Progenitor cell of endocrine pancreas (in vitro differentiated cells): ENCODE data around the gene IGFBP3. TPM values are rescaled to one million over a fixed set of nuclear protein-coding genes. Genes with fewer than 3 reads are reported as not detected.

Experiments used
- DNase-seq: peaks from one replicate; pipeline ENCODE4 v3.0.0; 2021; ENCODE audit warnings: low spot score; ENCODE audit not compliant: unreplicated experiment
- H3K27ac Mint-ChIP-seq: 2 replicates; pipeline ENCODE4 v1.8.0; 2021; ENCODE audit warnings: mild to moderate bottlenecking, moderate library complexity, mixed read lengths
- H3K27me3 Mint-ChIP-seq: 2 replicates; pipeline ENCODE4 v1.8.0; 2021; ENCODE audit warnings: mixed read lengths
- H3K36me3 Mint-ChIP-seq: 2 replicates; pipeline ENCODE4 v1.8.0; 2022; ENCODE audit warnings: mixed read lengths; ENCODE audit not compliant: insufficient read depth
- H3K4me1 Mint-ChIP-seq: 2 replicates; pipeline ENCODE4 v1.8.0; 2021; ENCODE audit warnings: low read depth, mixed read lengths
- H3K4me3 Mint-ChIP-seq: 2 replicates; pipeline ENCODE4 v1.8.0; 2021; ENCODE audit warnings: low read depth, mild to moderate bottlenecking, moderate library complexity, mixed read lengths
- H3K9me3 Mint-ChIP-seq: 2 replicates; pipeline ENCODE4 v1.8.0; 2021; ENCODE audit warnings: low read depth, mixed read lengths
- total RNA-seq: library from RNA; stranded (reverse); gene quantifications from 2 replicates; pipeline ENCODE4 v1.2.1, GENCODE V29; 2021
- TF ChIP-seq, protein P1 (sequence below): fragments of 200-600 bp; sonication (generic); IDR thresholded peaks from one replicate; pipeline ENCODE4 v1.5.0; 2021; ENCODE audit warnings: antibody characterized with exemption, mild to moderate bottlenecking; ENCODE audit not compliant: unreplicated experiment

IGFBP3 gene
- total RNA-seq, 1 donor from 2014 or later: 8.6 TPM

DNA sequence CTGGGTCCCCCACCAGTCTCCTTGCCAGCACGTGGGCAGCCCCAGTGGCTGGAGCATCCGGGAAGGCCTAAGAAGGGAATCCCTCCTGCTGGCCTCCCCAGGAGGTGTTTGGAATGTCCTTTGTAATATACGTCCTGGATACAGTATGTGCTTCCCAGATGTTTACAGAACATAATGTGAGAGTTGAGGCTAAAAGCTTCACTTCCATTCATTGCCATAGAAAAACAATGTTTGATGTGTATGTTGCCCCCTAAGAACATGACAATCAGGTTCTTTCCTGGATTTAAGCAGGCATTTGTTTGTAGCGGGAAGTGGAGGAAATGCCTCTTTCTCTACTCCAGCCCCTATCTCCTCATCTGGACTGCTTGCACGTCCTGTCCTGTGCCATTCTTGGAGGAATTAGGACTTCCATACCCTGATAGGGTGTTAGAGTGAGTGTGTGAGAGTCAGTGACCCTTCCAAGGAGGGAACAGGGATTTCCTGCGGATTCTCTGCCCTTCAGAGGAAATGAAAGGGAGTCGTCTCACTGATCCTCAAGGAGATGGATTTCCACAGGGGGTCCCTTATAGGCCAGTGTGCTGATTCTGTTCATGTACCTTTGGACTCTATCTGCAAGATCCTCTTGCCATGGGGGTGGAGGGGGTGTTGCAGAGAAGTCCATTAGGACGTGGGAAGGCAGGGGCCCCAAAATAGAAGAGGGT lies 31.6 kb downstream of the IGFBP3 start:
- TF ChIP-seq, protein P1, sequence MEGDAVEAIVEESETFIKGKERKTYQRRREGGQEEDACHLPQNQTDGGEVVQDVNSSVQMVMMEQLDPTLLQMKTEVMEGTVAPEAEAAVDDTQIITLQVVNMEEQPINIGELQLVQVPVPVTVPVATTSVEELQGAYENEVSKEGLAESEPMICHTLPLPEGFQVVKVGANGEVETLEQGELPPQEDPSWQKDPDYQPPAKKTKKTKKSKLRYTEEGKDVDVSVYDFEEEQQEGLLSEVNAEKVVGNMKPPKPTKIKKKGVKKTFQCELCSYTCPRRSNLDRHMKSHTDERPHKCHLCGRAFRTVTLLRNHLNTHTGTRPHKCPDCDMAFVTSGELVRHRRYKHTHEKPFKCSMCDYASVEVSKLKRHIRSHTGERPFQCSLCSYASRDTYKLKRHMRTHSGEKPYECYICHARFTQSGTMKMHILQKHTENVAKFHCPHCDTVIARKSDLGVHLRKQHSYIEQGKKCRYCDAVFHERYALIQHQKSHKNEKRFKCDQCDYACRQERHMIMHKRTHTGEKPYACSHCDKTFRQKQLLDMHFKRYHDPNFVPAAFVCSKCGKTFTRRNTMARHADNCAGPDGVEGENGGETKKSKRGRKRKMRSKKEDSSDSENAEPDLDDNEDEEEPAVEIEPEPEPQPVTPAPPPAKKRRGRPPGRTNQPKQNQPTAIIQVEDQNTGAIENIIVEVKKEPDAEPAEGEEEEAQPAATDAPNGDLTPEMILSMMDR: no peak
- peaks cover 22% of the 10 kb centered on the region for H3K4me1 Mint-ChIP-seq
- H3K27ac Mint-ChIP-seq: no peak overlapping the region
- no peak for DNase-seq
- no peaks in the 10 kb centered on the region for H3K36me3 Mint-ChIP-seq
- no peaks in the 10 kb centered on the region for H3K9me3 Mint-ChIP-seq
- H3K27me3 Mint-ChIP-seq: peaks cover 58% of the 10 kb centered on the region
- peak overlapping the region; percentile 3 for H3K4me3 Mint-ChIP-seq

DNA sequence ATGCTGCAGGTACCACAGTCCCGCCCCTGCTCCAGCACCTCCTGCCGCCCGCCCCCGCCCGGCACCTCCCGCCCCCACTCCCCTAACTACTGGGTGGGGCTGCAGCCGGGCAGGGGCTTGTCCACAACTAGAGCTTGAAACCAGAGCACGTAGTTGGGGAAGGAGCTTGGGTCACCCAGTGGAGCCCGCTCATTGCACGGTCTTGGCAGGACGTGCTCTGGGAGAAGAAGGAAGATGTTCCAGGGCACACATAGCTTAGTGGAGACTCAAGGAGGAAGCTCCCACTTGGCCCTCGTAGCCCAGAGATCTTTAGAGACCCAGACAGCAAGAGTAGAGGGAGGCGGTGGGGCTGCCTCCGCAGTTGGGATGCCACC lies 32.1 kb downstream of the IGFBP3 start:
- Mint-ChIP-seq H3K4me1 (peaks cover 22% of the 10 kb centered on the region), H3K4me3 (peak overlapping the region; percentile 42), H3K27ac (no peak overlapping the region), H3K27me3 (peaks cover 55% of the 10 kb centered on the region), H3K36me3 (no peaks in the 10 kb centered on the region), H3K9me3 (no peaks in the 10 kb centered on the region)
- TF ChIP-seq, protein P1: no peak
- no peak for DNase-seq

DNA sequence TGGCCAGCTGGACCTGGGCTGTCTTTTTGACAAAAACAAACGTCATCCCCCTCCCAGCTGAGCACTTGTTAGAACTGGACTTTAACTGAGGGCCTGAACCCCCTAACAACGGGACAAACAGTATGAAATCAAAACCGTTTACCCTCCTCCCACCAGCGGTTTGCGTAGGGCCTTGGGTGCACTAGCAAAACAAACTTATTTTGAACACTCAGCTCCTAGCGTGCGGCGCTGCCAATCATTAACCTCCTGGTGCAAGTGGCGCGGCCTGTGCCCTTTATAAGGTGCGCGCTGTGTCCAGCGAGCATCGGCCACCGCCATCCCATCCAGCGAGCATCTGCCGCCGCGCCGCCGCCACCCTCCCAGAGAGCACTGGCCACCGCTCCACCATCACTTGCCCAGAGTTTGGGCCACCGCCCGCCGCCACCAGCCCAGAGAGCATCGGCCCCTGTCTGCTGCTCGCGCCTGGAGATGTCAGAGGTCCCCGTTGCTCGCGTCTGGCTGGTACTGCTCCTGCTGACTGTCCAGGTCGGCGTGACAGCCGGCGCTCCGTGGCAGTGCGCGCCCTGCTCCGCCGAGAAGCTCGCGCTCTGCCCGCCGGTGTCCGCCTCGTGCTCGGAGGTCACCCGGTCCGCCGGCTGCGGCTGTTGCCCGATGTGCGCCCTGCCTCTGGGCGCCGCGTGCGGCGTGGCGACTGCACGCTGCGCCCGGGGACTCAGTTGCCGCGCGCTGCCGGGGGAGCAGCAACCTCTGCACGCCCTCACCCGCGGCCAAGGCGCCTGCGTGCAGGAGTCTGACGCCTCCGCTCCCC lies 32.7 kb downstream of the IGFBP3 start, which contains the start of gene IGFBP1:
IGFBP1 (plus strand) TSS at position 304 of the 808 bp plus-strand sequence; CDS start at position 469, 165 bp downstream.
- Mint-ChIP-seq H3K36me3 (no peaks in the 10 kb centered on the region), H3K9me3 (no peaks in the 10 kb centered on the region), H3K4me1 (peaks cover 22% of the 10 kb centered on the region), H3K27me3 (peaks cover 52% of the 10 kb centered on the region), H3K27ac (no peak within 1 kb of the TSS), H3K4me3 (peak within 1 kb of the TSS; percentile 69)
- DNase-seq: peak; percentile 23
- TF ChIP-seq, protein P1: no peak

DNA sequence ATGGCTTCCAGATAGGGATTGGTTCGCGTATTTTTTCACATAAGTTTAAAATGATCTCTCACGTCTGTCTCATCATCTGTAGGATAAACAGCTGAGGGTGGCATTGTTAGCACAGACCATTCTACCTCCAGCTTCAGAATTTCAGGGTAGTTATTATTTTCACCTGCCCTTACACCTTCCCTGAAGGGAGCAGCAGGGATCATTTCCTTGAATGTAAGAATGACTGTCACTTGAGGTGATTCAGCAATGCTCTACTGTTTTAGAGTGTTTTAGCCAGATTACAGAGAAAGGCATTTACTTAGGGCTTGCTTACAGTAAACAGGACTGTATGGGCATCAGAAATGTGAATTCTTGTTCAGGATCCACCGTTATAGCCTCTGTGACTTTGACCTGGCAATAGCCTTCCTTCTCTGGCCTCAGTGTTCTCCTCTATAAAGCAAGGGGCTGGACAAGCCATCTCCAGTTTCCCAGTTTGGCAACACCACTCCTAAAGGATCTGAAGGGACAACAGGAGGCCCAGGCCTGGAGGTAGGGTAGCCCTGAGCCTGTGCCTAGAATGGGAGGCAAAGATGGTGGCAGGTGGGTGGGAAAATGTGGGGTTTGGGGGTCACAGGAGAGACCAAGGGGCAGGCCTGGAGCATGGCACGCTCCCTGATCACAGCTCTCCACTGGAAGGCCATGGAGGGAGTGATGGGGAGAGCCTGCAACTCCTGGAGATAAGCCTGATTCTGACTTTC lies 34.0 kb downstream of the IGFBP3 start:
- Mint-ChIP-seq H3K36me3 (no peaks in the 10 kb centered on the region), H3K4me3 (no peak overlapping the region), H3K4me1 (peaks cover 22% of the 10 kb centered on the region), H3K27ac (no peak overlapping the region), H3K27me3 (peaks cover 50% of the 10 kb centered on the region), H3K9me3 (no peaks in the 10 kb centered on the region)
- TF ChIP-seq, protein P1: no peak
- DNase-seq: no peak
